Right cardiac atrium (tissue), 5 donors: ENCODE data around the gene ADH1B. TPM values are rescaled to one million over a fixed set of nuclear protein-coding genes. Genes with fewer than 3 reads are reported as not detected.

Experiments used
- polyA plus RNA-seq: library from polyadenylated mRNA; stranded (reverse); fragments of 200-250 nt; gene quantifications from one replicate; pipeline ENCODE4 v1.2.3, GENCODE V29; 2013
- total RNA-seq, 4 donors: library from RNA; stranded (reverse); fragmentation: NEBNext Ultra II Directional; extraction: Animal tissue kit (Norgen Biotek cat#: 25700); gene quantifications; one replicate each; pipeline ENCODE4 v1.2.1, GENCODE V29; 2021
- donor health status: healthy with polysubstance abuse.
- donor health status: DM: no; HTN: yes; CAD: no.
- donor health status: DM: no; HTN: no; CAD: no.
- donor health status: DM: no; HTN: yes; CAD: no; lungs with severe emphysema.
- donor health status: DM: yes; HTN: yes; CAD: no.

The ADH1B gene
- total and polyA plus RNA-seq, 5 donors = 164 to 343 (median 243) TPM

Other genes starting within 250 kb of the ADH1B start
- gene ADH5, start 232.6 kb downstream of the ADH1B start, total RNA-seq = 100 to 1,000 TPM; 117 to 133 (median 128) TPM
- 105 TPM for gene ADH5, start 232.6 kb downstream of the ADH1B start, polyA plus RNA-seq
- gene ADH4, start 177.1 kb downstream of the ADH1B start, total RNA-seq = under 1 TPM in 1 of 4 donors, not detected in 3; 0.42 TPM
- 0.48 TPM for gene ADH4, start 177.1 kb downstream of the ADH1B start, polyA plus RNA-seq
- gene ADH6, start 102.2 kb downstream of the ADH1B start, total RNA-seq = not detected
- gene ADH6, start 102.2 kb downstream of the ADH1B start, polyA plus RNA-seq = not detected
- gene ADH1A, start 30.4 kb downstream of the ADH1B start, total RNA-seq = 1 to 10 TPM in 2 of 4 donors, under 1 TPM in 2; 0.74 to 1.5 (median 1.1) TPM
- not detected for gene ADH1A, start 30.4 kb downstream of the ADH1B start, polyA plus RNA-seq
- 1 to 10 TPM; 1.2 to 3.6 (median 2.7) TPM for gene ADH1C, start 31.3 kb upstream of the ADH1B start, total RNA-seq
- 4.3 TPM for gene ADH1C, start 31.3 kb upstream of the ADH1B start, polyA plus RNA-seq
- not detected for gene ADH7, start 113.9 kb upstream of the ADH1B start, total RNA-seq
- 0.02 TPM for gene ADH7, start 113.9 kb upstream of the ADH1B start, polyA plus RNA-seq
- not detected for gene C4orf17, start 189.6 kb upstream of the ADH1B start, total RNA-seq
- not detected for gene C4orf17, start 189.6 kb upstream of the ADH1B start, polyA plus RNA-seq
- 1 to 10 TPM; 2.4 to 5.0 (median 3.9) TPM for gene TRMT10A, start 242.6 kb upstream of the ADH1B start, total RNA-seq
- 3.1 TPM for gene TRMT10A, start 242.6 kb upstream of the ADH1B start, polyA plus RNA-seq